Transverse colon (tissue), 4 donors: Measurements from ENCODE around the gene ITPRID2.

ENCODE experiments used
- CTCF ChIP-seq, 5 experiments: fragments of 200-600 bp in 3 of 5; fragments of 450-650 bp in 2 of 5; sonication (generic) in 3 of 5; IDR thresholded peaks; 1 replicate in 2 of 5; 2 replicates in 3 of 5; pipeline ENCODE4 v1.5.1; 2016 to 2017; ENCODE audit warnings: antibody characterized with exemption in 5 of 5, inconsistent platforms in 3 of 5, mild to moderate bottlenecking in 2 of 5, moderate library complexity in 1 of 5
- POLR2AphosphoS5 ChIP-seq, 3 donors: sonication (generic); formaldehyde crosslinking; IDR thresholded peaks; one replicate each; pipeline ENCODE4 v1.6.1; 2016; ENCODE audit warnings: antibody characterized with exemption in 3 of 3

- TF ChIP-seq POLR2AphosphoS5 (IDR thresholded peaks at IDR 0.05) (no peak), CTCF (IDR thresholded peaks at IDR 0.05) (no peak)
Observed at GRCh38 chr2:181934694-181935093, 43.2 kb downstream of the ITPRID2 start.
